Natural killer cell (primary cell): ENCODE data around the gene BICC1. TPM values are rescaled to one million over a fixed set of nuclear protein-coding genes. Genes with fewer than 3 reads are reported as not detected.

Source experiments
- ATAC-seq, 3 donors: fragments of 150-1000 bp in 2 of 3; fragments of 200-7000 bp in 1 of 3; cut with Tn5 transposase; 1 replicate in 1 of 3; 2 replicates in 2 of 3; pipeline ENCODE4 v1.10.0; 2021; ENCODE audit warnings: mild to moderate bottlenecking in 2 of 3, moderate library complexity in 2 of 3
- DNase-seq, 2 donors: peaks; one replicate each; pipeline versions ENCODE4 v3.0.0 to v3.0.0-alpha.2; 2013 to 2021; ENCODE audit warnings: mixed read lengths in 1 of 2
- H3K27ac ChIP-seq: one replicate; pipeline ENCODE4 v1.5.1; 2013; ENCODE audit warnings: mild to moderate bottlenecking, low read length
- H3K27me3 ChIP-seq: one replicate; pipeline ENCODE4 v1.6.1; 2013; ENCODE audit warnings: low read length; ENCODE audit not compliant: control insufficient read depth, insufficient read depth
- H3K36me3 ChIP-seq: one replicate; pipeline ENCODE4 v1.6.1; 2013; ENCODE audit warnings: low read length; ENCODE audit not compliant: control insufficient read depth, insufficient read depth
- H3K4me1 ChIP-seq: one replicate; pipeline ENCODE4 v1.6.1; 2013; ENCODE audit warnings: low read length; ENCODE audit not compliant: control insufficient read depth, insufficient read depth
- H3K4me3 ChIP-seq: one replicate; pipeline ENCODE4 v1.5.1; 2013; ENCODE audit warnings: low read length
- H3K9me3 ChIP-seq: one replicate; pipeline ENCODE4 v1.6.1; 2013; ENCODE audit warnings: low read length; ENCODE audit not compliant: control insufficient read depth, insufficient read depth
- H3K27ac Mint-ChIP-seq, 2 donors: one replicate each; pipeline ENCODE4 v1.8.0; 2022; ENCODE audit warnings: mild to moderate bottlenecking in 2 of 2, mixed read lengths in 2 of 2, moderate library complexity in 1 of 2
- H3K27me3 Mint-ChIP-seq, 2 donors: one replicate each; pipeline ENCODE4 v1.8.0; 2022; ENCODE audit warnings: low read depth in 2 of 2, mixed read lengths in 2 of 2
- H3K36me3 Mint-ChIP-seq: one replicate; pipeline ENCODE4 v1.8.0; 2022; ENCODE audit warnings: mixed read lengths
- H3K4me1 Mint-ChIP-seq, 2 donors: one replicate each; pipeline ENCODE4 v1.8.0; 2022; ENCODE audit warnings: mixed read lengths in 2 of 2
- H3K4me3 Mint-ChIP-seq: one replicate; pipeline ENCODE4 v1.8.0; 2022; ENCODE audit warnings: mild to moderate bottlenecking, moderate library complexity, mixed read lengths
- H3K9me3 Mint-ChIP-seq, 2 donors: one replicate each; pipeline ENCODE4 v1.8.0; 2022; ENCODE audit warnings: mixed read lengths in 2 of 2
- CTCF ChIP-seq: fragments of 200-600 bp; IDR thresholded peaks from one replicate; pipeline ENCODE4 v1.8.0; 2022; ENCODE audit warnings: antibody characterized with exemption
- WGBS: methylation state at CpG from one replicate; pipeline ENCODE4 v1.1.7; 2013; ENCODE audit warnings: missing lambda C conversion rate; ENCODE audit not compliant: insufficient coverage; 5-methylcytosine and 5-hydroxymethylcytosine counted together
- intact Hi-C: fragments of 100-400 bp; cut with micrococcal nuclease; formaldehyde crosslinking; loops from one replicate; pipeline ENCODE4 v1.14.2; 2022
- total RNA-seq, 4 donors: library from RNA; stranded (reverse); fragments of 120-200 nt in 1 of 4; gene quantifications; one replicate each; pipeline versions ENCODE4 v1.2.3 to v1.2.4, GENCODE V29; 2013 to 2022

BICC1 gene
- total RNA-seq, 3 donors from 2014 or later (not counting 1 experiment from before 2014, with no cell fraction given): 0.14 TPM; not detected in 2

- Histone ChIP-seq H3K4me1 (no peaks in the 10 kb centered on the region), H3K4me3 (no peak overlapping the region), H3K36me3 (no peaks in the 10 kb centered on the region), H3K27ac (no peak overlapping the region), H3K27me3 (no peaks in the 10 kb centered on the region), H3K9me3 (no peaks in the 10 kb centered on the region)
- Mint-ChIP-seq H3K4me3 (no peak overlapping the region), H3K4me1 (no peaks in the 10 kb centered on the region), H3K9me3 (no peaks in the 10 kb centered on the region), H3K27ac (no peak overlapping the region), H3K36me3 (no peaks in the 10 kb centered on the region), H3K27me3 (no peaks in the 10 kb centered on the region)
- intact Hi-C loops: no loop called here
- ATAC-seq (no peak), DNase-seq (no peak)
- WGBS: 90% methylated on average over 4 of the region's 4 CpGs
- no peak for TF ChIP-seq CTCF
Observed at GRCh38 chr10:58807629-58808022, 295.0 kb downstream of the BICC1 start.

- Histone ChIP-seq H3K4me3 (no peak overlapping the region), H3K27ac (no peak overlapping the region), H3K4me1 (no peaks in the 10 kb centered on the region), H3K36me3 (no peaks in the 10 kb centered on the region), H3K9me3 (no peaks in the 10 kb centered on the region), H3K27me3 (no peaks in the 10 kb centered on the region)
- 96% methylated on average over 2 of the region's 2 CpGs for WGBS
- ATAC-seq (no peak), DNase-seq (no peak)
- Mint-ChIP-seq H3K4me3 (no peak overlapping the region), H3K4me1 (no peaks in the 10 kb centered on the region), H3K27ac (no peak overlapping the region), H3K36me3 (no peaks in the 10 kb centered on the region), H3K9me3 (no peaks in the 10 kb centered on the region), H3K27me3 (no peaks in the 10 kb centered on the region)
- intact Hi-C loops: no loop called here
- TF ChIP-seq CTCF: no peak
Observed at GRCh38 chr10:58810751-58811150, 298.1 kb downstream of the BICC1 start.

GRCh38 chr10:58813573-58813972 lies 300.9 kb downstream of the BICC1 start:
- no peaks in the 10 kb centered on the region for H3K4me1 Mint-ChIP-seq
- H3K27ac Mint-ChIP-seq: no peak overlapping the region
- no peak overlapping the region for H3K4me3 Mint-ChIP-seq
- ATAC-seq (no peak), DNase-seq (no peak)
- intact Hi-C loops: no loop called here
- 91% methylated on average over 6 of the region's 8 CpGs for WGBS
- H3K27ac ChIP-seq: no peak overlapping the region
- no peaks in the 10 kb centered on the region for H3K4me1 ChIP-seq
- no peaks in the 10 kb centered on the region for H3K36me3 Mint-ChIP-seq
- H3K4me3 ChIP-seq: no peak overlapping the region
- H3K27me3 Mint-ChIP-seq: no peaks in the 10 kb centered on the region
- no peaks in the 10 kb centered on the region for H3K27me3 ChIP-seq
- no peaks in the 10 kb centered on the region for H3K36me3 ChIP-seq
- H3K9me3 ChIP-seq: no peaks in the 10 kb centered on the region
- TF ChIP-seq CTCF: no peak
- no peaks in the 10 kb centered on the region for H3K9me3 Mint-ChIP-seq

- no peak for TF ChIP-seq CTCF
- 86% methylated on average over 2 of the region's 2 CpGs for WGBS
- no peak for ATAC-seq
Observed at GRCh38 chr10:58817201-58817846, 304.7 kb downstream of the BICC1 start.

More at GRCh38 chr10:58817201-58817846, 304.7 kb downstream of the BICC1 start:
- H3K9me3 ChIP-seq: no peaks in the 10 kb centered on the region
- no peaks in the 10 kb centered on the region for H3K36me3 Mint-ChIP-seq
- DNase-seq: no peak
- H3K27ac Mint-ChIP-seq: no peak overlapping the region
- peaks cover 5 to 18% of the 10 kb centered on the region in 2 donors for H3K4me1 Mint-ChIP-seq
- H3K36me3 ChIP-seq: no peaks in the 10 kb centered on the region
- no peak overlapping the region for H3K27ac ChIP-seq
- no peak overlapping the region for H3K4me3 ChIP-seq
- no peaks in the 10 kb centered on the region for H3K27me3 Mint-ChIP-seq
- H3K4me3 Mint-ChIP-seq: no peak overlapping the region
- intact Hi-C loops: no loop called here
- H3K9me3 Mint-ChIP-seq: no peaks in the 10 kb centered on the region
- H3K4me1 ChIP-seq: no peaks in the 10 kb centered on the region
- H3K27me3 ChIP-seq: no peaks in the 10 kb centered on the region
